Activated naive CD8-positive, alpha-beta T cell (primary cell): ENCODE measurements around the gene BBS1.

ENCODE experiments used
- H3K27ac Mint-ChIP-seq: one replicate; pipeline ENCODE4 v1.8.0; 2021; ENCODE audit warnings: mixed read lengths
- H3K27me3 Mint-ChIP-seq: one replicate; pipeline ENCODE4 v1.8.0; 2021; ENCODE audit warnings: mixed read lengths
- H3K36me3 Mint-ChIP-seq: one replicate; pipeline ENCODE4 v1.8.0; 2021; ENCODE audit warnings: mixed read lengths
- H3K4me1 Mint-ChIP-seq: one replicate; pipeline ENCODE4 v1.8.0; 2021; ENCODE audit warnings: low read depth, mixed read lengths
- H3K4me3 Mint-ChIP-seq: one replicate; pipeline ENCODE4 v1.8.0; 2021; ENCODE audit warnings: mild to moderate bottlenecking, mixed read lengths
- H3K9me3 Mint-ChIP-seq: one replicate; pipeline ENCODE4 v1.8.0; 2021; ENCODE audit warnings: low read depth, mixed read lengths

Gene BBS1

DNA sequence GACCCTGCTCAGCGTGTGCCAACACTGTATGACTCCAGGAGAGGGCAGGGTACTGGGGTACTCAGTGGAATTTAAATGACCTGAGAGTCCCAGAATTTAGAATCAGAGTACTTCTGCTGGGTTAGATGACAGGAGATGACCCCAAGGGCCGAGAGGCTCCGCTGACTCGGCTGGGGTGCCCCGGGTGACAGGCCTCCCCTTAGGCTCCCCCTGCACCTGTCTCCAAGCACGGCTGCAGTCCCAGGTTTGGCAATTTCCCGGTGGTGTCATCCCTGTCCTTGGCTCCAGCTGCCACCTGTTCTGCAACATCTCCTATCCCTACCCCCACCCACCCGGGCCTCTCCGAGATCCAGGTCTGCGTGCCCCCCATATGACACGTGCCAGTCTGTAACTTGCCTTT lies 37.6 kb downstream of the BBS1 start:
- Mint-ChIP-seq H3K9me3 (no peaks in the 10 kb centered on the region), H3K27me3 (no peaks in the 10 kb centered on the region), H3K4me3 (no peak overlapping the region), H3K4me1 (peaks cover 20% of the 10 kb centered on the region), H3K27ac (no peak overlapping the region), H3K36me3 (no peaks in the 10 kb centered on the region)

DNA sequence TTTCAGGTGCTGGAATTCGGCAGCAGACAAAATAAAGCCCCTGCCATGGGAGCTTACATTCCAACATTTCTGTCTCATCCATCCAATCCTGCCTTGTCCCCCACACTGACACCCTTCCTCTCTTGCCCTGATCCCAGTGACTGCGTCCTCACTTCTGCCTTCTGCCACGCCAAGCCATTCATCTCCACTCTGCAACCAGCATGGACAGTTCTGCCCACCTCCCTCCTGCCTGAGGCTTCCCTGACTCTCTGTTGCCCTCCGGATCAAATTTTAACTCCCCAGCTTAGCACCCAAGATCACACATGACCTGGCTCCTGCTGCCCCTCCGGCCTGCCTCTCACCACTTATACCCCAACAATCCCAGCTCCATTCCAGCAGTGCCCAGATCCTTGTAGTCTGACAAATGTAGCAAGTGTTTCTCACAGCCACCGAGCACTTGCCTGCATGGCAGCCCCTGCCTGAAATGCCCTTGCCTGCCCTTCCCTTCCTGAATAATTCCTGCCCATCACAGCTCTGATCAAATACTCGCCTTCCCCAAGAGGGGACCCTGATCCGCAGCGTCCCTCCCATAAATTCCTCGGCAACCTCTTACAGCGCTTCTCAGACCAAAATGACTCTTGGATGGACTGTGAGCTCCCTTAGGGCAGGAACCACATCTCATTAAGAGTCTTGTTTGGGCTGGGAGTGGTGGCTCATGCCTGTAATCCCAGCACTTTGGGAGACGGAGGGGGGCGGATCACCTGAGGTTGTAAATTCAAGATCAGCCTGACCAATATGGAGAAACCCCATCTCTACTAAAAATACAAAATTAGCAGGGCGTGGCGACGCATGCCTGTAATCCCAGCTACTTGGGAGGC lies 38.6 kb downstream of the BBS1 start:
- Mint-ChIP-seq H3K4me3 (peak overlapping the region; percentile 11), H3K4me1 (peaks cover 12% of the 10 kb centered on the region), H3K9me3 (no peaks in the 10 kb centered on the region), H3K27ac (no peak overlapping the region), H3K27me3 (no peaks in the 10 kb centered on the region), H3K36me3 (no peaks in the 10 kb centered on the region)

DNA sequence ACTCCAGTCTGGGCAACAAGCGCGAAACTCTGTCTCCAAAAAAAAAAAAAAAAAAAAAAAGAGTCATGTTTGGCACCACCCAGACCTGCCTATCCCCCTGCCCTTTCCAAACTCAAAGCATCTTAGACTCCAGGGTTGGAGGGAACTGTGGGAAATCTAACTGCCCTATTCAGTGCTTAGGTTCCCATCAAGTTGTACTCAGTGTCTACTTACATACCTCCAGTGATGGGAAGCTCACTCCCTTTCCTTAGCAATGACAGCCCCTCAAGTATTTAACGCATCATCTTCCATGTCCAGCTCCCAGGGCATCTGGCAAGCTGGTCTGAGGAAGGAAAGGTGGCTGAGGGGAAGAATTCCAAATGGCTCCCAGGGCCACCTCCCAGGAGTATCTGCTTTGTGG lies 39.3 kb downstream of the BBS1 start:
- H3K4me3 Mint-ChIP-seq, result no peak overlapping the region
- H3K9me3 Mint-ChIP-seq, result no peaks in the 10 kb centered on the region
- no peaks in the 10 kb centered on the region for H3K36me3 Mint-ChIP-seq
- H3K27me3 Mint-ChIP-seq, result no peaks in the 10 kb centered on the region
- H3K27ac Mint-ChIP-seq, result no peak overlapping the region
- H3K4me1 Mint-ChIP-seq, result peaks cover 7% of the 10 kb centered on the region

DNA sequence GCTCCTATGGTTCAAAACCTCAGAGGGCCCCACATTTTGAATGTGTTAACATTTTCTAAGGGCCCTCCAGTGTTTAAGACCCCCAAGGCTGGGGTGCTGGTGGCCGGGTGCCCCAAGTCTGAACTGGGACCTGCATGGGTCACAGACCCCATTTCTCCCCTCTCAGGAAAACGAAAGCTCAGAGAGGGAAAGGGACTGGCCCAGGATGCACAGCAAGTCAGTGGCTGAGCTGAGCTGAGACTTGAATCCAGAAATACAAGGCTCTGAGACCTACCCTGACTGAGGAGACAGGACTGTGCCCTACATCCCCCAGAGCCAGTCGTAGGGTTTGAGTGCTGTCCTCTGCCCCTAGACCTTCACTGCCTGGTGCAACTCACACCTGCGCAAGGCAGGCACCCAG lies 40.5 kb downstream of the BBS1 start:
- no peak overlapping the region for H3K27ac Mint-ChIP-seq
- H3K27me3 Mint-ChIP-seq, result no peaks in the 10 kb centered on the region
- no peak overlapping the region for H3K4me3 Mint-ChIP-seq
- no peaks in the 10 kb centered on the region for H3K36me3 Mint-ChIP-seq
- H3K9me3 Mint-ChIP-seq, result no peaks in the 10 kb centered on the region
- H3K4me1 Mint-ChIP-seq, result peaks cover 2% of the 10 kb centered on the region

DNA sequence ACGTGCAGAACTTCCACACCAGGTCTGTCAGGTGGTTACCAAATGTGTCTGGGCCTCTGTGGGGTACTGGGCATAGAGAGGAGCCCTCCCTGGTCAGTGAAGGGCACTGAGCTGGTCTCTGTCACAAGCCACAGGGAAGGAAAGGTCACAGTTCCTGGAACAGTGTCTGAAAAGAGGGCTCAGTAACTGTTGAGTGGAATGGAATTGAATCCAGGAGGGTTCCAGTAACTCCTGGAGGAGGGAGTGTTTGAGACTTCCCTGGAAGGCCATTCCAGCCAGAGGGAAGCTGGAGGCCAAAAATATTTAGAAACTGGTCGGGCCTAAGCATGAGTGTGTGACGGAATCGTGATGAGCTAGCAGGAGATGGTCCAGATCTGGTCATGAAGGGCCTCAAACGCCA lies 44.2 kb downstream of the BBS1 start:
- H3K27me3 Mint-ChIP-seq, result peaks cover 6% of the 10 kb centered on the region
- peaks cover 5% of the 10 kb centered on the region for H3K4me1 Mint-ChIP-seq
- no peaks in the 10 kb centered on the region for H3K9me3 Mint-ChIP-seq
- H3K4me3 Mint-ChIP-seq, result no peak overlapping the region
- H3K27ac Mint-ChIP-seq, result no peak overlapping the region
- H3K36me3 Mint-ChIP-seq, result no peaks in the 10 kb centered on the region

DNA sequence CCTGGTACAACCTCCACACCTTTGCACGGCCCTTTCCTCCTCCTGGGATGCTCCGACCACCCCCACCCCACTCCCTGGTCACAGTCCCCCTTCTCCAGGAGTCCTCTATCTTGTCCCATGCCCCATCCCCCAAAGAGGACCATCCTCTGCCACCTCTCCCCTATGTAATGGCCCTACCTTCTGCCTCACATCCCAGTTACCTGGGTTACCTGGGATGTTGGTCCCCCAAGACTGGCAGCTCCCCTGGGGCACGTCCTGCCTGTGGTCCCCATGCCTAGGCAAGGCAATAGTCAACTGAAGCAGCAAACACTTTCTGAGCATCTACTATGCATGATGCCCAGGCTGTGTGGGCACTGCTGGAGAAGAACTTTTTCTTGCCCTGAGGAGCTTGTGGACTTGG lies 45.0 kb downstream of the BBS1 start:
- H3K36me3 Mint-ChIP-seq, result no peaks in the 10 kb centered on the region
- no peak overlapping the region for H3K4me3 Mint-ChIP-seq
- peaks cover 5% of the 10 kb centered on the region for H3K4me1 Mint-ChIP-seq
- no peaks in the 10 kb centered on the region for H3K9me3 Mint-ChIP-seq
- H3K27ac Mint-ChIP-seq, result no peak overlapping the region
- H3K27me3 Mint-ChIP-seq, result peaks cover 6% of the 10 kb centered on the region

DNA sequence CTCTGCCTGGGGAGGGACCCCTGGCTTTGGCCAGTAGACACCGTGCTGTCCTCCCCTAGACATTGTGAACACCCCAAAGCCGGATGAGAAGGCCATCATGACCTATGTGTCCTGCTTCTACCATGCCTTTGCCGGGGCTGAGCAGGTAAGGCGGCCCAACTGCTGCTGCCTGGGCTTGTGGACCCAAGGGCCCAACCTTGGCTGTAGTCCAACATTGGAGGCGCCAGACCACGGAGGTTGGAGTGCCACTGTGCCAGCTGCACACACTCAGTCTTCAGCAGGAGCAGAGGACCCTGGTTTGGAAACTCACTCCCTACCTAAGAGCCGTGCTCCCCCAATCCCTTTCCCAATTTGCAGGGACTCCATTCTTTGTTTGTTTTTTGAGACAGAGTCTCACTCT lies 45.7 kb downstream of the BBS1 start:
- Mint-ChIP-seq H3K4me3 (no peak overlapping the region), H3K36me3 (no peaks in the 10 kb centered on the region), H3K9me3 (no peaks in the 10 kb centered on the region), H3K27ac (no peak overlapping the region), H3K4me1 (peaks cover 5% of the 10 kb centered on the region), H3K27me3 (peaks cover 6% of the 10 kb centered on the region)

DNA sequence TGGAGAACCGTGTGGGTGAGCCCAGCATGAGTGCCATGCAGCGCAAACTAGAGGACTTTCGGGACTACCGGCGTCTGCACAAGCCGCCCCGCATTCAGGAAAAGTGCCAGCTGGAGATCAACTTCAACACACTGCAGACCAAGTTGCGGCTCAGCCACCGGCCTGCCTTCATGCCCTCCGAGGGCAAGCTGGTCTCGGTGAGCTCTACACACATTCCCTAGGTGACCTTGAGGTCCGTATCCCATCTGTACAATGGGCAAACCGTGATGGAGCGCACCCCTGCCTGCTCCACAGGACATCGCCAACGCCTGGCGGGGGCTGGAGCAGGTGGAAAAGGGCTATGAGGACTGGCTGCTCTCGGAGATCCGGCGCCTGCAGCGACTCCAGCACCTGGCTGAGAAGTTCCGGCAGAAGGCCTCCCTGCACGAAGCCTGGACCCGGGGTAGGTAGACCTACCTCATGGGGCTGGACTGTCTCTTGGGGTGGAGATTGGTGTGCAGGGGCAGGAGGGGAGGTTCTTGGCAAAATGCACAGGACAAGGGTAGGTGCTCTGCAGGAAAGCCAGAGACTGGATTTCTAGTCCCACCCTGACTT lies 47.4 kb downstream of the BBS1 start:
- Mint-ChIP-seq H3K4me3 (no peak overlapping the region), H3K27ac (no peak overlapping the region), H3K4me1 (peaks cover 5% of the 10 kb centered on the region), H3K36me3 (no peaks in the 10 kb centered on the region), H3K27me3 (peaks cover 6% of the 10 kb centered on the region), H3K9me3 (no peaks in the 10 kb centered on the region)

DNA sequence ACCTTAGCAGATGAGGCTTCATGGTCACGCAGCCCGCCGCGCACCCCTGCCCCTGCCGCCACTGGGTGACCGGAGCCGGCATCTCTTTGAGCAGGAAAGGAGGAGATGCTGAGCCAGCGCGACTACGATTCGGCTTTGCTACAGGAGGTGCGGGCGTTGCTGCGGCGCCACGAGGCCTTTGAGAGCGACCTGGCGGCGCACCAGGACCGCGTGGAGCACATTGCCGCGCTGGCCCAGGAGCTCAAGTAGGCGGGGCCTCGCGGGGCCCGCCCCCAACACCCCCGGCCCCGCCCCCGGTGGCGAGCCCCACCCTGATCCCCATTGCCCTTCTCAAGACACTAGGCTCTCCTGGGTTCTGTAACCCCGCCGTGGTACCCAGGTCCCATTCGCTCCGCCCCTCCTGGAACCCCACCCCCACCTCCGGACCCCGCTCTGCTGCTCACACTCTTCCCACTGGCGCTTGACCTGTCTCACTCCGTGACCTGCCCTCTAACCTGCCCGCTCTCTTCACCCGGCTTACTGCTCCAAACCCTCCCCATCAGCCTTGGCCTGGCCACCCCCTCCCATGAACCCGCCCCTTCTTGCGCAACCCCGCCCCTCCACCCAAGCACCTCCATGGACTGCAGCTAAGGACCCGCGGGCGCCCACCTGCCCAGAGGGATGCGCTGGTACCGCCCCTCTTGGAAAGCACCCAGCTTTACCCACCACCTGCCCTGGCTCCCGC lies 48.9 kb downstream of the BBS1 start:
- no peaks in the 10 kb centered on the region for H3K36me3 Mint-ChIP-seq
- H3K9me3 Mint-ChIP-seq, result no peaks in the 10 kb centered on the region
- H3K4me1 Mint-ChIP-seq, result peaks cover 5% of the 10 kb centered on the region
- H3K4me3 Mint-ChIP-seq, result peak overlapping the region; percentile 38
- H3K27me3 Mint-ChIP-seq, result peaks cover 6% of the 10 kb centered on the region
- H3K27ac Mint-ChIP-seq, result no peak overlapping the region

DNA sequence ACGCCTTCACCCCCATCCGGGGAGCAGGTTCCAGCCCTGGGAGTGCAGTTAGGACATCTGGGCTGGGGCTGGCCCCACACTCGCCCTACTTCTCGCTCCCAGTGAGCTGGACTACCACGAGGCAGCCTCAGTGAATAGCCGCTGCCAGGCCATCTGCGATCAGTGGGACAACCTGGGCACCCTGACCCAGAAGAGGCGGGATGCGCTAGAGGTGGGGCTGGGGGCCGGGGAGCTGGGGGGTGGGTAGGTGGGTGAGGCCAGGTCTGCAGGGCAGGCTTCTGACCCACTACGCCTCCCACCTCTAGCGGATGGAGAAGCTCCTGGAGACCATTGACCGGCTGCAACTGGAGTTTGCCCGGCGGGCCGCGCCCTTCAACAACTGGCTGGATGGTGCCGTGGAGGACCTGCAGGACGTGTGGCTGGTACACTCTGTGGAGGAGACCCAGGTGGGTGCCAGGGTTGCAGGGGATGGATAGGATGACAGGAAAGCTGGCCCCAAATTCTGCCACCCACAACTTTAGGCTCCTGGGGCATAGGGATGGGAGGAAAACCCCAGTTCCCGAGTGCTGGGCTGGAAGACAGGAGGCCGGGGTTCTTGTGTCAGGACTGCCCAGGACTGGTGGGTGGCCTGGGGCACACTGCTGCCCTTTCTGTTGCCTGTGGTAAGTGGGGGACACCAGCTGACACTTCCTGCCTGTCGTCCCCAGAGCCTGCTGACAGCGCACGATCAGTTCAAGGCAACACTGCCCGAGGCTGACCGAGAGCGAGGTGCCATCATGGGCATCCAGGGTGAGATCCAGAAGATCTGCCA lies 49.6 kb downstream of the BBS1 start:
- no peak overlapping the region for H3K4me3 Mint-ChIP-seq
- H3K27ac Mint-ChIP-seq, result no peak overlapping the region
- H3K27me3 Mint-ChIP-seq, result peaks cover 6% of the 10 kb centered on the region
- no peaks in the 10 kb centered on the region for H3K36me3 Mint-ChIP-seq
- no peaks in the 10 kb centered on the region for H3K9me3 Mint-ChIP-seq
- H3K4me1 Mint-ChIP-seq, result peaks cover 5% of the 10 kb centered on the region

DNA sequence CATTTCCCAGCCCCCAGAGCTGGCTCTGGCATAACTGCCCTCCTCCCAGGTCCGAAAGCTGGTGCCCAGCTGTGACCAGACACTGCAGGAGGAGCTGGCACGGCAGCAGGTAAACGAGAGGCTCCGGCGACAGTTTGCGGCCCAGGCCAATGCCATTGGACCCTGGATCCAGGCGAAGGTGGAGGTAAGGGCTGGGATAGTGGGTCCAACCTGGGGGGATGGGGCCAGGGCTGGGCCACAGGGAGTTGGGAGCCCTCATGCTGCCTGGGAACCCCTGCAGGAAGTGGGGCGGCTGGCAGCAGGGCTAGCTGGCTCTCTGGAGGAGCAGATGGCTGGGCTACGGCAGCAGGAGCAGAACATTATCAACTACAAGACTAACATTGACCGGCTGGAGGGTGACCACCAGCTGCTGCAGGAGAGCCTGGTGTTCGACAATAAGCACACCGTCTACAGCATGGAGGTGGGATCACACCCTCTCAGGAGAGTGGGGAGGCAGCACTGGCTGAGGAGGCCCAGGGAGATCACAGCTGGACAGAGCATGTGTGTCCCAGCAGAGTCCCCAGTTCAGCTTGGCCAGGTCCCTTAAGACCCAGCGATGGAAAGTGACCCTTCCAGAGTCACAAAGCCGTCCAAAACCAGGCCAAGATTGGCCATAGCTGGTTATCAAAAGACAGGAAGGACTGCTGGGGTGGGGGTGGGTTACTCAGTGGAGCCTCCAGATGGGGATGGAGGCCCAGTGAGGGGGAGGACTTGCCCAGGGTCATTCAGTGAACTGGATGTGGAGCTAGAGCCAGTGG lies 50.9 kb downstream of the BBS1 start:
- peaks cover 5% of the 10 kb centered on the region for H3K4me1 Mint-ChIP-seq
- no peak overlapping the region for H3K27ac Mint-ChIP-seq
- H3K4me3 Mint-ChIP-seq, result no peak overlapping the region
- H3K27me3 Mint-ChIP-seq, result peaks cover 6% of the 10 kb centered on the region
- no peaks in the 10 kb centered on the region for H3K36me3 Mint-ChIP-seq
- no peaks in the 10 kb centered on the region for H3K9me3 Mint-ChIP-seq

DNA sequence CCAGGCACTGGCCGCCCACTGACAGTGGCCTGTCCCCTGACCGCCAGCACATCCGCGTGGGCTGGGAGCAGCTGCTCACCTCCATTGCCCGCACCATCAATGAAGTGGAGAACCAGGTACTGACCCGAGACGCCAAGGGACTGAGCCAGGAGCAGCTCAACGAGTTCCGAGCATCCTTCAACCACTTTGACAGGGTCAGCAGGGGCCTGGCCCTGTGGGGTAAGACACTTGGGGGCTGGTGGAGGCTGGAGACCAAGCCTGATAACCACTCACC lies 51.5 kb downstream of the BBS1 start:
- H3K27me3 Mint-ChIP-seq, result peaks cover 6% of the 10 kb centered on the region
- no peaks in the 10 kb centered on the region for H3K9me3 Mint-ChIP-seq
- no peak overlapping the region for H3K4me3 Mint-ChIP-seq
- peaks cover 5% of the 10 kb centered on the region for H3K4me1 Mint-ChIP-seq
- H3K36me3 Mint-ChIP-seq, result no peaks in the 10 kb centered on the region
- H3K27ac Mint-ChIP-seq, result no peak overlapping the region

DNA sequence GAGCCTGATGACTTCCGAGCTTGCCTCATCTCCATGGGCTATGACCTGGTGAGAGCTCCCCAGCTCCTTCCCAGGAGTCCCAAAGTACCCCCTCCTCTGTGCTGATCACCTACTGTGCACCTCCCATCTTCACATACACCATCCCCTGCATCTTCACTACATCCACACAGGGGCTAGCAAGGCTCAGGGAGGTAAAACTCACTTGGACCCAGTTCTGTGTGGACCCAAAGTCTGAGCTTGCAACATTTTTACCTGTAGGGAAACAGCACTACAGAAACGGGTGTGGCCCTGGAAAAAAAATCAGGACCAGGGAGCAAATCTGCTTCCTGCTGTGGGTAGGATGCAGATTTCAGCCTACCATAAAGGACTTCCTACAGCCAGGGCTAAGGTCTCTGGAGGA lies 51.8 kb downstream of the BBS1 start:
- Mint-ChIP-seq H3K4me3 (no peak overlapping the region), H3K27me3 (peaks cover 4% of the 10 kb centered on the region)

DNA sequence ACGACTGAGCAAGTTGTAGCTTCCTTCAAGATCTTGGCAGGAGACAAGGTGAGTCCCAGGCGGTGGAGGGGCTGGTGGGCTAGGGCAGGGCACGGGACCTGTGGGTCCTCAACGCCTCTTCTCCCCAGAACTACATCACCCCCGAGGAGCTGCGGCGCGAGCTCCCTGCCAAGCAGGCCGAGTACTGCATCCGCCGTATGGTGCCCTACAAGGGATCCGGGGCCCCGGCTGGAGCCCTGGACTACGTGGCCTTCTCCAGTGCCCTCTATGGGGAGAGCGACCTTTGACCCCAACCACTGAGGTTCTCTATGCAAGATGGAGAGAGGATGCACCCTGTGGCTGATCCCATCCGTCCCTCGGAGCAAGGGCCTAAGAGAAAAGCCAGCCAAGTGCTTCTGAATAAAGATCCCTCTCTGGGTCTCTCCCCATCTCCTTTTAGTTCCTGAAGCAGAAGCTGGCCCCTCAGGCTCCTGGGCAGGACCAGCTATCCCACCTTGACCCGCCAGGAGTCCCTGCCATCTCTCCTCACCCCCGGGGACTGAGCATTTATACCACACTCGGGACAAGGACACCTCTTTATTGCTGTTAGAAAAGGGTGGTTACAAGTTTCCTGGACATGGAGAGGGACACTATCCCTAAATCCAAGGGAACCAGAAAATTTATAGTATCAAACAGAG lies 52.6 kb downstream of the BBS1 start:
- Mint-ChIP-seq H3K4me1 (peaks cover 11% of the 10 kb centered on the region), H3K36me3 (no peaks in the 10 kb centered on the region), H3K27me3 (peaks cover 3% of the 10 kb centered on the region), H3K27ac (no peak overlapping the region), H3K4me3 (no peak overlapping the region), H3K9me3 (no peaks in the 10 kb centered on the region)

More for the DNA sequence above, 51.8 kb downstream of the BBS1 start:
- Mint-ChIP-seq H3K36me3 (no peaks in the 10 kb centered on the region), H3K4me1 (peaks cover 7% of the 10 kb centered on the region), H3K27ac (no peak overlapping the region), H3K9me3 (no peaks in the 10 kb centered on the region)
